Measurements from ENCODE around the gene AFTPH. TPM values are rescaled to one million over a fixed set of nuclear protein-coding genes. Genes with fewer than 3 reads are reported as not detected.

The AFTPH gene
- polyA plus RNA-seq, 3 donors: 22.3 to 28.6 (median 28.4) TPM

DNA sequence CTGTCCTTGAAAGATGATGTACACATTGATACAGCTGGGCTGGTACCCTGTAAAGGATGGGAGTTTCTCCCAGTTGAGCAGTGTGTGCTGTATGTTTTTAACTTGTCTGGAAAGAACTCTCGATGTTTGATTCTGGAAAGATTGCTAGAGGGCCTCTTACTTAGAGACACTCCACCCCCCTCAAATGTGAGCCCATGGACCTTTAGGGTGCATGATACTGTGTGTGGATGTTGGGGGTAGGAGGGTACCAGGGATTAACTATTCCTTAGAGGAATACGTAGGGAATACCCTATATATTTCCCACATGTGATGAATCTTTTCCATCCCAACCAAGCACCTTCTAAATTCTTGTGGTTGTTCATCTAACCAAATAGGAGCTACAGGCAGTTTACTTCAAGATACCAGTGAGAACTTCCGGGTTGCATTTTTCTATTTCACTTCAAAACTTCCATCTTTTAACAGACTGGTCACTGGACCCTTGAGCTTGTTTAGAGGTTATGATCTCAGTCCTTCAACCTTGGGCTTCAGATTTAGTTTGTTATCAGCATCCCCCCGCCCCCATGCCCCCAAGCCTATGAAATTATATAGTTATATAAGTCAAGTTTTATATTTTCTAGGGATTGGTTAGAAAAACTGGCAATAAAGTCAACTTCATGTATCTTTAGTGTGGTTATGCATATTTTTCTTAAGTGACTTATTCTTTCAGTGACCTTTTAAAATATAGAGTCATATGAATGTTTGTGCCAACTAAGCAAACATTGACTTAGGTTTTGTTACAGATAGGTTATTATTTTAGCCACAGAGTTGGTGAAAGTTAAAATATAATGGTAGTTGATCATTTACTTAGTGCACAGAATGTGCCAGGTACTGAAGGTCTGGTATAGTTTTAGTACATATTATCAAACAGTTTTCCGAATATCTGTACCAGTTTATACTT lies 18.2 kb downstream of the AFTPH start:
- Mint-ChIP-seq H3K4me3 (no peak overlapping the region), H3K36me3 (peaks cover 4 to 7% of the 10 kb centered on the region in 2 donors), H3K27me3 (ENCODE audit: low read depth in 3 of 3) (no peaks in the 10 kb centered on the region), H3K9me3 (no peaks in the 10 kb centered on the region), H3K4me1 (peaks cover 24% of the 10 kb centered on the region), H3K27ac (peak overlapping the region in 3 of 7 donors; percentile 20 to 64 (median 25))
- no peaks in the 10 kb centered on the region for H3K9me3 ChIP-seq (replicated peaks in 1 of 2; ENCODE audit: control insufficient read depth in 1 of 2, insufficient read depth in 1 of 2, low read length in 2 of 2)
- peak overlapping the region in 1 of 2 donors; percentile 17 for H3K27ac ChIP-seq (ENCODE audit: low read depth in 1 of 2, low read length in 2 of 2)
- H2AFZ ChIP-seq (ENCODE audit: insufficient read depth, low read depth, low read length, poor library complexity, severe bottlenecking): no peak overlapping the region
- peaks cover 100% of the 10 kb centered on the region for H4K20me1 ChIP-seq (ENCODE audit: insufficient read depth, low read length)
- intact Hi-C loops (cut with micrococcal nuclease): no loop called here
- TF ChIP-seq, protein P1, sequence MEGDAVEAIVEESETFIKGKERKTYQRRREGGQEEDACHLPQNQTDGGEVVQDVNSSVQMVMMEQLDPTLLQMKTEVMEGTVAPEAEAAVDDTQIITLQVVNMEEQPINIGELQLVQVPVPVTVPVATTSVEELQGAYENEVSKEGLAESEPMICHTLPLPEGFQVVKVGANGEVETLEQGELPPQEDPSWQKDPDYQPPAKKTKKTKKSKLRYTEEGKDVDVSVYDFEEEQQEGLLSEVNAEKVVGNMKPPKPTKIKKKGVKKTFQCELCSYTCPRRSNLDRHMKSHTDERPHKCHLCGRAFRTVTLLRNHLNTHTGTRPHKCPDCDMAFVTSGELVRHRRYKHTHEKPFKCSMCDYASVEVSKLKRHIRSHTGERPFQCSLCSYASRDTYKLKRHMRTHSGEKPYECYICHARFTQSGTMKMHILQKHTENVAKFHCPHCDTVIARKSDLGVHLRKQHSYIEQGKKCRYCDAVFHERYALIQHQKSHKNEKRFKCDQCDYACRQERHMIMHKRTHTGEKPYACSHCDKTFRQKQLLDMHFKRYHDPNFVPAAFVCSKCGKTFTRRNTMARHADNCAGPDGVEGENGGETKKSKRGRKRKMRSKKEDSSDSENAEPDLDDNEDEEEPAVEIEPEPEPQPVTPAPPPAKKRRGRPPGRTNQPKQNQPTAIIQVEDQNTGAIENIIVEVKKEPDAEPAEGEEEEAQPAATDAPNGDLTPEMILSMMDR (IDR thresholded peaks at IDR 0.05): no peak
- H3K79me2 ChIP-seq (ENCODE audit: insufficient read depth, low read length): peaks cover 100% of the 10 kb centered on the region
- peaks cover 0 to 5% of the 10 kb centered on the region in 2 donors for H3K36me3 ChIP-seq (replicated peaks in 1 of 2; ENCODE audit: control insufficient read depth in 1 of 2, insufficient read depth in 2 of 2, low read length in 2 of 2)
- no peak overlapping the region for H3K9ac ChIP-seq (ENCODE audit: insufficient read depth, low read length, poor library complexity, severe bottlenecking)
- no peaks in the 10 kb centered on the region for H3K27me3 ChIP-seq (ENCODE audit: control insufficient read depth in 2 of 2, insufficient read depth in 2 of 2, low read length in 2 of 2)
- WGBS (ENCODE audit: insufficient coverage): no CpG with 5 or more reads among the region's 5 CpGs
- peaks cover 0 to 5% of the 10 kb centered on the region in 2 donors for H3K4me1 ChIP-seq (ENCODE audit: control insufficient read depth in 1 of 2, insufficient read depth in 2 of 2, low read length in 2 of 2)
- no peak overlapping the region for H3K4me3 ChIP-seq (replicated peaks in 1 of 3; ENCODE audit: low read depth in 2 of 3, low read length in 3 of 3)
- H3K4me2 ChIP-seq (replicated peaks; ENCODE audit: extremely low read depth, low read length, poor library complexity, severe bottlenecking): no peak overlapping the region
- no peak for DNase-seq

DNA sequence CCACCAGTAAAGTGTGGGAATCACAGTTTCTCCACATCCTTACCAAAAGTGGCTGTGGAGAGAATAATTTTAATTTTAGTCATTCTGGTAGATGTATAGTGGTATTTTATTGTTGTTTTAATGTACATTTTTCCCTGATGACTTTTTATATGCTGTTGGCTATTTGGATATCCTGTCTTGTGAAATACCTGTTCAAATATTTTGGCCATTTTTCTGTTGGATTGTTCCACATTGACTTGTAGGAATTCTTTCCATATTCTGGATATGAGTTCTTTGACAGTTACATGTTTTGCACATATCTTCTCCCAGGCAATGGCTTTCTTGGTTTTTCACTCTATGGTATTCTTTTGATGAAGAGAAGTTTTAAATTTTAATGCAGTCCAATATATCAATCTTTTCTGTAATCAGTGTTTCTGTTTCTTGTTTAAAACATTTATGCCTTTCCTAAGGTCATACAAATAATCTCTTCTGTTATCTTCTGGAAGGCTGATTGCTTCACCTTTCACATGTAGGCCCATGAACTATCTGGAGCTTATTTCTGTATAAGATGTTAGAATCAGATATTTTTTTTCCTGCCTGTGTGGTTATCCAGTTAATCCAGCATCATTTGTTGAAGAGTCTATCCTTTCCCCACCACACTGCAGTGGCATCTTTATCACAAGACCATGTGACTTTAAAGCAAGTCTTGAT lies 19.0 kb downstream of the AFTPH start:
- Mint-ChIP-seq H3K9me3 (no peaks in the 10 kb centered on the region), H3K4me1 (peaks cover 24% of the 10 kb centered on the region), H3K27me3 (ENCODE audit: low read depth in 3 of 3) (no peaks in the 10 kb centered on the region), H3K36me3 (peaks cover 4 to 7% of the 10 kb centered on the region in 2 donors), H3K4me3 (no peak overlapping the region), H3K27ac (peak overlapping the region in 1 of 7 donors; percentile 2)
- no peak overlapping the region for H2AFZ ChIP-seq (ENCODE audit: insufficient read depth, low read depth, low read length, poor library complexity, severe bottlenecking)
- peaks cover 100% of the 10 kb centered on the region for H4K20me1 ChIP-seq (ENCODE audit: insufficient read depth, low read length)
- H3K9ac ChIP-seq (ENCODE audit: insufficient read depth, low read length, poor library complexity, severe bottlenecking): no peak overlapping the region
- no peak overlapping the region for H3K4me3 ChIP-seq (replicated peaks in 1 of 3; ENCODE audit: low read depth in 2 of 3, low read length in 3 of 3)
- no peaks in the 10 kb centered on the region for H3K9me3 ChIP-seq (replicated peaks in 1 of 2; ENCODE audit: control insufficient read depth in 1 of 2, insufficient read depth in 1 of 2, low read length in 2 of 2)
- H3K27ac ChIP-seq (ENCODE audit: low read depth in 1 of 2, low read length in 2 of 2): no peak overlapping the region
- H3K36me3 ChIP-seq (replicated peaks in 1 of 2; ENCODE audit: control insufficient read depth in 1 of 2, insufficient read depth in 2 of 2, low read length in 2 of 2): peaks cover 0 to 5% of the 10 kb centered on the region in 2 donors
- intact Hi-C loops (cut with micrococcal nuclease): no loop called here
- no peak for DNase-seq
- TF ChIP-seq, protein P1 (IDR thresholded peaks at IDR 0.05): no peak
- no peak overlapping the region for H3K4me2 ChIP-seq (replicated peaks; ENCODE audit: extremely low read depth, low read length, poor library complexity, severe bottlenecking)
- no peaks in the 10 kb centered on the region for H3K27me3 ChIP-seq (ENCODE audit: control insufficient read depth in 2 of 2, insufficient read depth in 2 of 2, low read length in 2 of 2)
- peaks cover 0 to 5% of the 10 kb centered on the region in 2 donors for H3K4me1 ChIP-seq (ENCODE audit: control insufficient read depth in 1 of 2, insufficient read depth in 2 of 2, low read length in 2 of 2)
- H3K79me2 ChIP-seq (ENCODE audit: insufficient read depth, low read length): peaks cover 98% of the 10 kb centered on the region
